ENCODE data around the gene ZC3H7A.

DNA sequence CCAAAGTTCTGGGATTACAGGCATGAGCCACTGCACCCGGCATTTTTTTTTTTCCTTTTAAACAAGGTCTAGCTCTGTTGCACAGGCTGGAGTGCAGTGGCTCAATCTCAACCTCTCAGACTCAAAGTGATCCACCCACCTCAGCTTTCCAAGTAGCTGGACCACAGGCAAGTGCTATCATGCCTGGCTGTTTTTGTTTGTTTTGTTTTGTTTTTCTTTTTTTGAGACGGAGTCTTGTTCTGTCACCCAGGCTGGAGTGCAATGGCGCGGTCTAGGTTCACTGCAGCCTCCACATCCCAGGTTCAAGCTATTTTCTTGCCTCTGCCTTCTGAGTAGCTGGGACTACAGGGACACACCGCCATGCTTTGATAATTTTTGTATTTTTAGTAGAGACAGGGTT, 19.1 kb upstream of the ZC3H7A start:
- TF ChIP-seq, protein P1, sequence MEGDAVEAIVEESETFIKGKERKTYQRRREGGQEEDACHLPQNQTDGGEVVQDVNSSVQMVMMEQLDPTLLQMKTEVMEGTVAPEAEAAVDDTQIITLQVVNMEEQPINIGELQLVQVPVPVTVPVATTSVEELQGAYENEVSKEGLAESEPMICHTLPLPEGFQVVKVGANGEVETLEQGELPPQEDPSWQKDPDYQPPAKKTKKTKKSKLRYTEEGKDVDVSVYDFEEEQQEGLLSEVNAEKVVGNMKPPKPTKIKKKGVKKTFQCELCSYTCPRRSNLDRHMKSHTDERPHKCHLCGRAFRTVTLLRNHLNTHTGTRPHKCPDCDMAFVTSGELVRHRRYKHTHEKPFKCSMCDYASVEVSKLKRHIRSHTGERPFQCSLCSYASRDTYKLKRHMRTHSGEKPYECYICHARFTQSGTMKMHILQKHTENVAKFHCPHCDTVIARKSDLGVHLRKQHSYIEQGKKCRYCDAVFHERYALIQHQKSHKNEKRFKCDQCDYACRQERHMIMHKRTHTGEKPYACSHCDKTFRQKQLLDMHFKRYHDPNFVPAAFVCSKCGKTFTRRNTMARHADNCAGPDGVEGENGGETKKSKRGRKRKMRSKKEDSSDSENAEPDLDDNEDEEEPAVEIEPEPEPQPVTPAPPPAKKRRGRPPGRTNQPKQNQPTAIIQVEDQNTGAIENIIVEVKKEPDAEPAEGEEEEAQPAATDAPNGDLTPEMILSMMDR (IDR thresholded peaks at IDR 0.05; ENCODE audit: low read length) = no peak
- TF ChIP-seq EZH2 (optimal IDR thresholded peaks at IDR 0.05; ENCODE audit: low read depth, low read length) (no peak), EZH2phosphoT487 (IDR thresholded peaks at IDR 0.05; ENCODE audit: low read length) (no peak)
